SH-SY5Y (cell line): ENCODE measurements around the gene CFAP410.

Source experiments
- GATA2 ChIP-seq: IDR thresholded peaks from 2 replicates; pipeline ENCODE4 v1.6.1; 2011; ENCODE audit warnings: mild to moderate bottlenecking, low read depth, low read length
- GATA3 ChIP-seq: IDR thresholded peaks from 2 replicates; pipeline ENCODE4 v1.6.1; 2011; ENCODE audit warnings: low read depth, mild to moderate bottlenecking, low read length, moderate library complexity

- TF ChIP-seq GATA2: no peak
- TF ChIP-seq GATA3: no peak
Observed at GRCh38 chr21:44371596-44371995, 32.4 kb upstream of the CFAP410 start.
